ENCODE results near the gene USP11. TPM values are rescaled to one million over a fixed set of nuclear protein-coding genes. Genes with fewer than 3 reads are reported as not detected.

USP11 gene
- total and polyA plus RNA-seq, 4 donors: 22.9 to 74.8 (median 40.2) TPM

- Histone ChIP-seq H3K27me3 (ENCODE audit: control insufficient read depth in 3 of 3, insufficient read depth in 3 of 3, low read length in 2 of 3) (peaks cover 0 to 16% (median 13%) of the 10 kb centered on the region in 3 donors), H3K4me3 (peak within 1 kb of the TSS; percentile 93), H3K27ac (ENCODE audit: low read depth in 1 of 2, low read length in 1 of 2) (peak within 1 kb of the TSS; percentile 93 to 99), H3K36me3 (ENCODE audit: control insufficient read depth in 4 of 4, insufficient read depth in 4 of 4, low read length in 4 of 4) (peaks cover 0 to 19% (median 5%) of the 10 kb centered on the region in 4 donors), H3K9me3 (ENCODE audit: control insufficient read depth in 4 of 4, insufficient read depth in 3 of 4, low read length in 3 of 4) (no peaks in the 10 kb centered on the region), H3K4me1 (ENCODE audit: control insufficient read depth in 5 of 5, insufficient read depth in 5 of 5, low read length in 5 of 5) (peaks cover 8 to 37% (median 17%) of the 10 kb centered on the region in 5 donors), H3K9ac (ENCODE audit: insufficient read depth in 1 of 2, low read length in 2 of 2) (peak within 1 kb of the TSS; percentile 88 to 93)
- 0 to 1% methylated on average over 15 to 50 of the region's 50 CpGs for WGBS, 2 donors
- ATAC-seq (ENCODE audit: insufficient read depth, low FRiP score) (peak; percentile 93), DNase-seq (peak; percentile 95 to 98 (median 98))
- peak; percentile 98 for TF ChIP-seq CTCF (IDR thresholded peaks at IDR 0.05; ENCODE audit: control extremely low read depth, extremely low read depth)
Measured at GRCh38 chrX:47193475-47194193, 39.2 kb upstream of the USP11 start, which contains the start of gene UBA1. UBA1 (plus strand) TSS chrX:47193829; CDS start chrX:47198803, 4,974 bp downstream.

- H3K4me3 ChIP-seq: peak overlapping the region; percentile 93
- no peak for TF ChIP-seq CTCF (IDR thresholded peaks at IDR 0.05; ENCODE audit: control extremely low read depth, extremely low read depth)
- peaks cover 0 to 25% (median 11%) of the 10 kb centered on the region in 4 donors for H3K36me3 ChIP-seq (ENCODE audit: control insufficient read depth in 4 of 4, insufficient read depth in 4 of 4, low read length in 4 of 4)
- H3K27me3 ChIP-seq (ENCODE audit: control insufficient read depth in 3 of 3, insufficient read depth in 3 of 3, low read length in 2 of 3): peaks cover 0 to 14% (median 13%) of the 10 kb centered on the region in 3 donors
- H3K27ac ChIP-seq (ENCODE audit: low read depth in 1 of 2, low read length in 1 of 2): peak overlapping the region; percentile 93 to 99
- 11 to 20% methylated on average over 11 to 14 of the region's 14 CpGs for WGBS, 2 donors
- peak overlapping the region; percentile 88 to 93 for H3K9ac ChIP-seq (ENCODE audit: insufficient read depth in 1 of 2, low read length in 2 of 2)
- H3K4me1 ChIP-seq (ENCODE audit: control insufficient read depth in 5 of 5, insufficient read depth in 5 of 5, low read length in 5 of 5): peaks cover 8 to 37% (median 17%) of the 10 kb centered on the region in 5 donors
- no peak for ATAC-seq (ENCODE audit: insufficient read depth, low FRiP score)
- H3K9me3 ChIP-seq (ENCODE audit: control insufficient read depth in 4 of 4, insufficient read depth in 3 of 4, low read length in 3 of 4): peaks cover 0 to 3% (median 0%) of the 10 kb centered on the region in 4 donors
- no peak for DNase-seq
Measured at GRCh38 chrX:47194194-47194787, 38.5 kb upstream of the USP11 start.

DNA sequence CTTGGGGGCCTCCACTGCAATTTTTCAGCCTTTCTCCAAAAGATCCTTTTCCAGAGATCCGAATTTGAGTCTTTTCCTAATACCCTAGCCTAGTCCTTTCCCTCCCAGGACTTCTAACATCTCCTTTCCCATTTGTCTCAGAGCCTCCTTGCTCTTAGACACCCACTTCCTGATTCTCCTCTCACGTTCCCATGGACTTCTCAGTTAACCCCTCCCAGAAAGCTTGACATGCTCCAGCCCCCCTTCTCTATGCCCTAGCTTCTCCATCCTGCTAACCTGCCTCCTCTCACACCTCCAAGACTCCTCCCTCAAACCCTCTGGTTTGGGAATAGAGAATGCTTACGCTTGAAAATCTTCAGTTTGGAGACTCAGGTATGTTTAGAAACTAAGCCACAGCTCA lies 36.7 kb upstream of the USP11 start:
- WGBS, 2 donors: 51 to 59% methylated on average over 3 of the region's 3 CpGs

More for the DNA sequence above, 36.7 kb upstream of the USP11 start:
- peaks cover 5 to 40% (median 26%) of the 10 kb centered on the region in 4 donors for H3K36me3 ChIP-seq (ENCODE audit: control insufficient read depth in 4 of 4, insufficient read depth in 4 of 4, low read length in 4 of 4)
- no peak overlapping the region for H3K27ac ChIP-seq (ENCODE audit: low read depth in 1 of 2, low read length in 1 of 2)
- DNase-seq: no peak
- H3K9me3 ChIP-seq (ENCODE audit: control insufficient read depth in 4 of 4, insufficient read depth in 3 of 4, low read length in 3 of 4): peaks cover 0 to 3% (median 0%) of the 10 kb centered on the region in 4 donors
- H3K4me3 ChIP-seq: no peak overlapping the region
- no peak for TF ChIP-seq CTCF (IDR thresholded peaks at IDR 0.05; ENCODE audit: control extremely low read depth, extremely low read depth)
- no peak overlapping the region for H3K9ac ChIP-seq (ENCODE audit: insufficient read depth in 1 of 2, low read length in 2 of 2)
- ATAC-seq (ENCODE audit: insufficient read depth, low FRiP score): no peak
- H3K4me1 ChIP-seq (ENCODE audit: control insufficient read depth in 5 of 5, insufficient read depth in 5 of 5, low read length in 5 of 5): peaks cover 6 to 37% (median 17%) of the 10 kb centered on the region in 5 donors
- H3K27me3 ChIP-seq (ENCODE audit: control insufficient read depth in 3 of 3, insufficient read depth in 3 of 3, low read length in 2 of 3): peaks cover 0 to 5% (median 5%) of the 10 kb centered on the region in 3 donors
